NCI-H2081 treated with DMSO at 0.1 percent for 48 hours (cell line): ENCODE measurements around the gene PDLIM4.

Experiments used
- DNase-seq: peaks from one replicate; lab custom pipeline; 2025; lab: John Stamatoyannopoulos, UW

The PDLIM4 gene

DNA sequence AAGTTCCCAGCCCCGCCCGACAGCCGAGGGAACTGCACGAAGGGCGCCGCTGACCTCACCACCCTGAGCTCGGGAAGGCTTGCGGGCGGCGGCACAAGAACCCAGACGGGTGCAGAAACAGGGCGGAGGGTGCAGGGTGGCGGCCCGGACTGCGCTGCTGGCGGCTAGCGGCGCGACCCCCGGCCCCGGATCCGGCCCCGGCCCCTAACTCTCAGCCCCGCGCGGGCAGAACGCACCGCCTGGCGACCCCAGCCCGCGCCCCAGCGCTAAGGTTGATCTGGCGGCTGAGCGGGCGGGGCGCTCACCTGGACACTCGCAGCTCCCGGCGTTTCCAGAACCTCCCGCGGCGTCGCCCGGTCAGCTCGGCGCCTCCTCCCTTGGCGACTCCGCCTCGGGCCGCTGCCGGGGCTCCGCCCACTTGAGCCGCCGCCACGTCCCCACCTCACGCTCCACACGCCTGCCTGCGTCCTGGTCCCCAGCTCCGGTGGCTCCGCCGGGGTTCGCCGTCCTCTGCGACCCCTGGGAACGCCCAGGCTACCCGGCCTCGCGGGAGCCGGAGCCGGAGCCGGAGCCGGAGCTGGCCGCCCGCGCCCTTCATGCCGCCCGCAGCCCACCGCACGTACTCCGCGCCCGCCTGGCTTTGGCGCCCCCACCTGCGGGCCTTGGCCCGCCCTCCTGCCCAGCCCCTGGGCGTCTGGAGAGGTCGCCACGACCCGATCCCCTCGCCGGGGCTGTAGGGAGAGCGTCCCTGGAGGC, 29.8 kb upstream of the PDLIM4 start, which contains the start of gene P4HA2:
Gene P4HA2, minus strand, starts transcription at position 369 of the 756 bp plus-strand sequence. CDS start 9,227 bp downstream, outside the sequence.
- DNase-seq, result no peak

DNA sequence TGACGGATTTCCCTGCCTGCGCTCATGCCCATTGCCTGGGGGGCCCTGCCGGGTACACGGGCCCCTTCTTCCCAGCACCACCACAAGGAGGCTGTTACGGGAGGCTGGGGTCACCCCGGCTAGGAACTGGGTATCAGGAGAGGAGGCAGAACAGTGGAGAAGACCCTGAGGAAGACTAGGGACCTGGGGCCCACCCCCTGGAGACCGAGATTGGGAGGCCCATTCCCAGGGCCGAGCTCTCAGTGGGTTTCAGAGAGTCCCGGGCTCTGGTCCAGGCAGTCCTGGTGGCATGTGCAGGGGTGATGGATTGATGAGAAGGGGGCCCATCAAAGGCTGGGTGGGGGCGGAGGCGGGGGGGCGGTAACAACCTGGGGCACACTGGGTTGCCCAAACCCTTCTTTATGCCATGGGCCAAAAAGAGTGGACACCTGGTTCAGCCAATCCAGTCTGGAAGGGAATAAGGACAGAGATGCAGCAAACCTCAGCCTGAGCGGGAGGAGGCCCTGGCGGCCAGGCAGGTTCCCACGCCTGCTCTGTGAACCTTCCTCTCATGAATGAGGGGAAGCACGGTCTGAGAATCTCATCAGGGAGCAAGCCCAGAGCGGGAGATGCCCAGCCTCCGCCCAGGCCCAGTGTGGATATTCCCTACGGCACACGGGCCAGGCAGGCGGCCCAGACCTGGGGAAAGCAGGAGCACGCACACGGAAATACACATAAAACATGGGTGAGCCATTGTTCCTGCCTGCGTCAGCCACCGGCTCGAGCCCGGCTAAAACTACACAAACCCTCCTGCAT, 29.1 kb upstream of the PDLIM4 start:
- DNase-seq, result no peak

DNA sequence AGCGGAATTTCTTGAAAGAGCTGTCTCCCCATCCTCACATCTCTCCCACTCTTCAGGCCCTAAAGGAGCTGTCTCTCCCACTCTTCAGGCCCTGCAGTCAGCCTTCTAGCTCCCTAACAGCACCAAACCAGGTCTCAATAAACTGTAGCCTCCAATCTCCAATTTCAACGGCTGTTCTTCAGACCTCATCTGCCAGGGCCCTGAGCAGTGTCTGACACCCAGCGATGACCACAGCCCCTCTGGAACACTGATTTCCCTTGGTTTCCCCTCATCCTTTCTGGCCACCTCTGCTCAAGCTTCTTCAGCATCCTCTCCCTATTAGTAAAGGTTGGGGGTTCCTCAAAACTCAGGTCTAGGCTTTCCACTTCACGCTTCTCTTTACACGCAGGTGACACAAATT, 28.3 kb upstream of the PDLIM4 start:
- no peak for DNase-seq

DNA sequence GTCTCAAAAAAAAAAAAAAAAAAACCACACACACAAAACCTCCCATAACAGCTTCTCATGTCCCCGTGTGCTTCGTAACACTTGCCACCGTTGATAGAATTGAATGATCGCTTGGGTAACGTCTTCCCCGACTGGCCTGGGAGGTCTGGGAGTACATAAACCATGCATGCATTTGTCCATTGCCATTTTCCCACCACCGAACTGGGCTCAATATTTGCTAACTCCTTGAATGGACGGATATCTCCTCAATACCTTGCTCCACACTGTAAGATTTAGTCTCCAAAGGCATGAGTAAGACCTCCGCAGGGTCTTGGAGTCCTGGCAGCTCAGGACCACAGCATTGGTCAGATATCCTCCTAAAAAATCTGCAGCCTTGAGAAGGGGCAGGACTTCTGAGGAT, 26.6 kb upstream of the PDLIM4 start:
- no peak for DNase-seq

DNA sequence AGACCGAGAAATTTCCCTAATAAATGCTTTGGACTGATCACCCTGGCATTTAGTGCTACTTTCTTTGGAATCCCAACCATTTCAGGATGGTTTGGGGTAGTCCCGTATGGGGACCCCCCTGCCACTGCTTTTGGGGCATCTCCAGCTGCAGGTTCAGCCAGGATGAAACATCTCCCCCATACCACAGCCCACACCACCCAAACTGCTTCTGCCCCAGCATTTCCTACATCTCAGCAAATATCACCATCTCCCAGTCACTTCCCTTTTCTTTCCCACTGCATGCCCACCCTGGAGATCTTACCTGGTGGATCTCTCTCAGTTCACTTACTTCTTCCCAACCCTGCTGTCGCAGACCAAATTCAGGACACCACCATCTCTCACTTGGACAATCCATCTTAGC, 25.0 kb upstream of the PDLIM4 start:
- no peak for DNase-seq

- DNase-seq, result no peak
Measured at GRCh38 chr5:132233081-132233480, 24.4 kb upstream of the PDLIM4 start.

DNA sequence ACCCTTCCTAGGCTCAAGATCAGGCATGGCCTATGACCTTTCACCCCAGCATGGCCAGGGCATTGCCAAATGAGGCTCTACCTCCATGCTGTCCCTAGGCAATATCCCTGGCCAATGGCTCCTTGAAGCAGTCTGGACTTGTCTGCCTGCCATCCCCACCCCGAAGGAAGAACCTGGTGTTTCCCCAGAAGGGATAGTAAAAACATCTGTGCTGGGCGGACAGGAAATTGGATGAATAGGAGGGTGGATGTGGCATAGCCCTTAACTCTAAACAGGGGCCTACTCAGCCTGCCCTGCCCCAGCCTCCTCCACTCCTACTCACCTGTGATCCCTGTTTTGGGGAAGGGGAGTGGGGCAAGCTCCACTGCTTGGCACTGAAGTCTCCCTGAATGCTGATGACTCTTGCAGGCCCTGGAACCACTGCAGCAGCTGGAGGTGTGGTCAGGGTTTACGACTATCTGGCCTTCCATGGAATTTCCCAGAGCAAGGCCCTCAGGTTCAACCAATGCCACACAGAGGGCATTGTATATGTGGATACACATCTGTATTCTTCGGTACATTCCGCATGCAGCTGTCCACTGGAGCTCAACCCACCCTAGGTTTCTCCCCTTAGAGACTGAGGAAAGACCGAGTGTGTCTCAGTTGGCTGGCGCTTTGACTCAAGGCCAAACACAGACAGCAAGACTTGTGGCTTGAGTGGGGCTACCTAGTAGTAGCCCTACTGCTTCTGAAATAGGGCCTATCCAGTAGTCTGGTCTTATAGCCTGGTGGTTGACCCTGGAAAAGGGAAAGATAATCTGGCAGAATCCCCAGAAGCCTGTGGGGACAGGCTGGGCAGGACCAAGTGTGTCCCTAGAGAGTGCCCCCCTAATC, 23.4 kb upstream of the PDLIM4 start:
- DNase-seq, result no peak

DNA sequence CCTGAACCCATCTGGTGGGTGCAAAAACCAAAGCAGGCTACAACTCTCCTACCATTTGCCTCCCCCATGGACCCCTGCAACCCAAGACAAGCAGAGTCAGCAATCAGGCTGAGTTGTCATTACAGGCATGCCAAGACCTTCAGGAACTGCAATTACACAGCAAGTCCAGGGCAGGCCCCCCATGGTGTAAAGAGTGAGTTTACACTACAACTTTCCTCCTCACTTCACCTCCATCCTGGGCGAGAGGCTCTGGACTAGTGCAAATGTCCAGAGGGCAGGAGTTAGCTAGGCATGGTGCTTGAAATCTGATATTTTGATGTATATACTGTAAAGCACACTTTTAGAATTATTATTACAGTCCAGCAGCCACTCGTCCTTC, 22.8 kb upstream of the PDLIM4 start:
- no peak for DNase-seq

DNA sequence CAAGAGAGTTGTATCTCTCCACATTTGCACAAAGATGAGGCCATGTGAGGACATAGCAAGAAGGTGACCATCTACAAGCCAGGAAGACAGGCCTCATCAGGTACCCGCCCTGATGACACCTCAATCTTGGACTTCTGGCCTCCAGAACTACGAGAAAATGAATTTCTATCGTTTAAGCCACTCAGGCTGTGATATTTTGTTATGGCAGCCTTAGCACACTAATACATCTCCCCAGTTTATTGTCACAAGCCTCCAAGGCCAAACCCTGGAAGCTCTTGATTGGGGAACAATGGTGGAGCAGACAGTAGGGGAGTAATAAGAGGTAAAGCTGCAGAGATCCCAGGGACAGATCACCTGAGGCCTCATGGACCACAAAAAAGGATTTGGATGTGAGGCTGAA, 22.2 kb upstream of the PDLIM4 start:
- no peak for DNase-seq

DNA sequence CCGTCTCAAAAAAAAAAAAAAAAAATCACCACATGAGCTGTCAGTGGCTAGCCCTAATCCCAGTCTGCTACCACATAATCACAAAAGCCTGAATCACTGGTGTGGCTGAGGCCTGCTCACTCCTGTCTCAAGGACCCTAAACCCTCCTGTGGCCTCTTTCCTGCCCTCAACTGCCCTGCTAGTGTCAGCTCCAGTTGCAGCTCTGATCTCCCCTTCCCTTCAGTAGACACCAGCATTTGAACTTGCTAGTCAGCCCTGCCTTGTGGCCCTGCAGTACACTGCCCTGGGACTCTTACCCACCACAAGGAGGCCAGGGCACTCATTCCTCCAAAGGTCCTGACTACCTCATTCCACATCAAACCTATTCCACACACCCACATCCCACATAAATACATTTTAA, 20.4 kb upstream of the PDLIM4 start:
- no peak for DNase-seq

GRCh38 chr5:132237670-132238069, 19.8 kb upstream of the PDLIM4 start:
- no peak for DNase-seq

GRCh38 chr5:132238169-132238744, 19.2 kb upstream of the PDLIM4 start:
- DNase-seq, result no peak

- no peak for DNase-seq
Measured at GRCh38 chr5:132238901-132239500, 18.5 kb upstream of the PDLIM4 start.

DNA sequence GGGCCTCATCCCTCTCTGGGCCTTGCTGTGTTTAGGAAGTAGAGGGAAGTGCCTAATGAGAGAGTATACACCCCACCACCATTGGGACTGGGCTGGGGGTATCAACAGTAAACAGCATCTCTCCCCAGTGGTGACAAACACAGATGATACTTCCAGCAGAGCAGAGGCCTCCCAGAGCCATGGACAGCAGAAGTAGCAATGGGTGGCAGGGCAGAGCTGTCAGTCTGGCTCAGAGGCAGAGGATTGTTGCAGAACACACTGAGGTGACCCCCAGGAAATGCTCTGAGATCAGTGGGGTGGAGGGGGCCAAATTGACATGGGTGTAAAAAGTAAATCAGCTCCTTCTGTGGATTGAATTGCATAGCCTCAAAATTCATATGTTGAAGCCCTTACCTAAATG, 17.7 kb upstream of the PDLIM4 start:
- no peak for DNase-seq

DNA sequence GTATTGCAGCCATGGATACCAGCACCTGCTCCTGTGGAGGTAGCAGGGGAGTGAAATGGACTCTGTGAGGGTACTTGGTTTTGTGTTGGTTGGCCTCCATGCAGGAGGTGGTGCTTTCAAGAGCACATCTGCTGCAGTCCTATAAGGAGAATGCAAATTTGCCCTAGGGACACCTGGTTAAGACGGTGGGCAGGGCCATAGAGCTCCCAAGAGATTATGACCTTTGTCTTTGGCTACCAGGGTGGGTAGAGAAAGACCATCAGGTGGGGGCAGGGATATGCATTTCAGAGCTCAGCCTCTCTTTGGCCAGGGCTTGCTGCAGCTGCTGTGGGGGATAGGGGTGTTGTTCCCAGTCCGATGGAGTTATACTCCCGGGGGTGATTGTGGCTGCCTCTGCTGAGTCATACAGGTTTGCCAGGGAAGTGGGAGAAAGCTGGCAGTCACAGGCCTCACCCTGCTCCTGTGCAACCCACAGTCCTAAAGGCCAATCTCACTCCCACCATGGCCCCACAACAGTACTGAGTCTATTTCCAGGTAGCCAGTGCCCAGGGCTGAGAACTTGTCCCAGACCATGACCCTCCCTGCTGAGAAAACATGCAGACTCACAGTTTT, 14.0 kb upstream of the PDLIM4 start:
- no peak for DNase-seq

GRCh38 chr5:132245593-132245992, 11.9 kb upstream of the PDLIM4 start:
- DNase-seq, result no peak

DNA sequence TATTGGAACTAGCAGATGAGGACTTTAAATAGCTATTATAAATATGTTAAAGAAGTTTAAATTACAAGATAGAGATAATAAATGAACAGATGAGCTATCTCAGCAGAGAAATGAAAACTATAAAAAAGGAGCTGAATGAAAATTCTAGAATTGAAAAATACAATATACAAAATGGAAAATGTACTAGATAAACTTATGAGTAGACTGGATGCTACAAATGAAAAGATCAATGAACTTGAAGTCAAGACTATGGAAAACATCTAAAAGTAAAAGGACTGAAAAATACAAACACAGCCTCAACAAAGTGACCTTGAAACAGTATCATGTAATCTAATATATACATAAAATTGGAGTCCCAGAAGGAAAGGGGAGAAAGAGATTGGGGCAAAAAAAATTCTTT, 10.7 kb upstream of the PDLIM4 start:
- no peak for DNase-seq

DNA sequence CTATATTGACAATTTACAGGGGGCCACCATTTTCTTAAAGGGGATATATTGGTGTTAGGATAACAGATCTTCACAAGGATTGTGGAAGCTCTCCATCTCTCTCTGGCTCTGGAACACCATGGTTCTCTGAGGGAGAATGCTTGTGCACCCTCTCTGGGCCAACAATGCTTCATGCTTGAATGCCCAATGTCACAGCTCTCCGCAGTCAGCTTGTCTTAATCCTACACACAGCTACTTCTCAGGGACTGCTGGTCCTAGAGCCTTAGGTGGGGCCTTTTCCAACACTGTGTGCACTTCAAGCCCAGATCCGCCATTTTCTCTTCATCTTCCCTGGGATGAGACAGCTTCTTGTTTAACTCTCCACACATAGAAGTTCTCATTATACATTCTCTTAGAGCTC, 6.9 kb upstream of the PDLIM4 start:
- no peak for DNase-seq

DNA sequence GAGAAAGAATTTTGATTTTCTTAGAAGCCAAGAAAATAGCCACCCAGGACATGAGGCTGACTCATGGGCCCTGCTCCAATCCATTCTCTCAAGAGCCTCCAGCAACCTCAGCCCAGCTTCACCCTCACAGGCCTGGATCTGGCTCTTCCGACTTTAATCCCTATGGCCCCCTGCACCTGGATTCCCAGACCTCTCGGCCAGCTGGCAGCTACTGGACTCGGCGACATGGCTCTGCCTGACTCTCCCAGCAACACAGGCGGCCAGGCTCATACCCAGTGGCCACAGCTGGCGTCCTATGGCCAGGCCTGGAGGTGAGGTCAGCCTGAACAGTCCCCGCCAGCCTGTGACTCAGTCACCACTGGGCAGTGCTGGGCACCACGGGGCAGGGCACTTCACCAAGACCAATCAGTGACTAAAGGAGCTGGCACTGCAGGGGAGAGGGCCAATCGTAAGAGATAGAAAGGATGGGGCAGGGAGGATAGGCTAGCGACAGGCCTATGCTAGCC, 6.2 kb upstream of the PDLIM4 start:
- no peak for DNase-seq

DNA sequence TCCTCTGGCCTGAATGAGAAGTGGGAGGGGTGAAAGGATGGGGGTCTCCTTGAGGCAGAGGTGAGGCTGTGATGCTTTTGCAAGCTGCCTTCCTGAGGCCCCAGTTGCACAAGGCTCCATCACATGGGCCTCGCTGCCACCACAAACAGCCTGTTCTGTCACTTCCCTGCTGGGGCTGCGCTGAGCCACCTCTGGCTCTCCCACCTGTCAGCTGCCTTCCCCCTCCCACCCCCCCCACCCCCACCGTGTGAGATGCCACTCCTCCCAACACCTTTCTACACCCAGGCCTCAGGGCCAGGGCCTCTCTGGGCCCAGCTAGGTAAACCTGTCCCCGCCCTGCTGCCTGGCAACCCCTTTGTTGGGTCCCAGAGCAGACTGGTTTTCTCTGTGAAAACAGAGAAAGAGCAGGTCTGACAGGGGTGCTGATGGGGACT, 4.5 kb upstream of the PDLIM4 start:
- no peak for DNase-seq
